ENCODE data around the gene ZNF253. TPM values are rescaled to one million over a fixed set of nuclear protein-coding genes. Genes with fewer than 3 reads are reported as not detected.
"Not testable (repeated sequence)": the region's sequence is repeated elsewhere in the genome, so short reads cannot be mapped to it uniquely, and the experiment has no call there.

Gene ZNF253
- total RNA-seq, 1 experiment from 2014 or later: 13.7 TPM

DNA sequence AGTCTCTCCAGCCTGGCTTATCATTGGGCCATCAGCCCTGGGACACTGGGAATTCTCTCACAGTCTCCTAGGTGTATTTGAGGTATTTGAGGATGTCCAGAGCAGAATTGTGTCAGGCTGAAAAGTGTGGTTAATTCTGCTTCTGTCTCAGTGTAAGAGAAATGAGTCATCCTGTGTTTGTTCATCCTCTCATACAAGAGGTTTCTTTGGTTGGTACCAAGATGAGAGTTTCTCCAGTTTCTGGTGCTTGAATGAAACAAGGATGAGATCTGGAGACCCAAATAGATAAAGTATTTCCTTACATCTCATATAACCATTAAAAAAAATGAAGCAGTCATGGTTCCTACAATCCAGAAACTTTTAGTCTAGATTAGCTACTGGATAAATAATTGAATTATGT, 7.7 kb downstream of the ZNF253 start:
- ChIA-PET CTCF (no interaction called here), POLR2A (ENCODE audit: low non-redundant PET) (no interaction called here)
- BruUV-seq (replicated peaks): no TSS peak
- TF ChIP-seq, protein P1, sequence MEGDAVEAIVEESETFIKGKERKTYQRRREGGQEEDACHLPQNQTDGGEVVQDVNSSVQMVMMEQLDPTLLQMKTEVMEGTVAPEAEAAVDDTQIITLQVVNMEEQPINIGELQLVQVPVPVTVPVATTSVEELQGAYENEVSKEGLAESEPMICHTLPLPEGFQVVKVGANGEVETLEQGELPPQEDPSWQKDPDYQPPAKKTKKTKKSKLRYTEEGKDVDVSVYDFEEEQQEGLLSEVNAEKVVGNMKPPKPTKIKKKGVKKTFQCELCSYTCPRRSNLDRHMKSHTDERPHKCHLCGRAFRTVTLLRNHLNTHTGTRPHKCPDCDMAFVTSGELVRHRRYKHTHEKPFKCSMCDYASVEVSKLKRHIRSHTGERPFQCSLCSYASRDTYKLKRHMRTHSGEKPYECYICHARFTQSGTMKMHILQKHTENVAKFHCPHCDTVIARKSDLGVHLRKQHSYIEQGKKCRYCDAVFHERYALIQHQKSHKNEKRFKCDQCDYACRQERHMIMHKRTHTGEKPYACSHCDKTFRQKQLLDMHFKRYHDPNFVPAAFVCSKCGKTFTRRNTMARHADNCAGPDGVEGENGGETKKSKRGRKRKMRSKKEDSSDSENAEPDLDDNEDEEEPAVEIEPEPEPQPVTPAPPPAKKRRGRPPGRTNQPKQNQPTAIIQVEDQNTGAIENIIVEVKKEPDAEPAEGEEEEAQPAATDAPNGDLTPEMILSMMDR (conservative IDR thresholded peaks at IDR 0.05; ENCODE audit: low read depth, low read length): no peak
- TF ChIP-seq EZH2 (IDR thresholded peaks at IDR 0.05; ENCODE audit: borderline replicate concordance, low read depth, low read length, poor library complexity, severe bottlenecking): no peak
- no peaks in the 10 kb centered on the region for H3K27me3 ChIP-seq (replicated peaks; ENCODE audit: insufficient read depth, low read depth, low read length, poor library complexity)
- H3K4me3 ChIP-seq (ENCODE audit: low read depth, low read length, poor library complexity, severe bottlenecking): no peak overlapping the region
- no peak for DNase-seq (ENCODE audit: low spot score)
- intact Hi-C loops (cut with micrococcal nuclease; ENCODE audit: unreplicated experiment): no loop called here
- H3K36me3 ChIP-seq (ENCODE audit: insufficient read depth, low read length, poor library complexity, severe bottlenecking): peaks cover 4% of the 10 kb centered on the region
- H3K4me1 ChIP-seq (ENCODE audit: insufficient read depth, low read length, poor library complexity, severe bottlenecking): no peaks in the 10 kb centered on the region
- H3K9me3 ChIP-seq (ENCODE audit: low read depth, low read length, poor library complexity, severe bottlenecking): peaks cover 43% of the 10 kb centered on the region
- no peak overlapping the region for H3K27ac ChIP-seq (ENCODE audit: low read depth, low read length, poor library complexity, severe bottlenecking)

DNA sequence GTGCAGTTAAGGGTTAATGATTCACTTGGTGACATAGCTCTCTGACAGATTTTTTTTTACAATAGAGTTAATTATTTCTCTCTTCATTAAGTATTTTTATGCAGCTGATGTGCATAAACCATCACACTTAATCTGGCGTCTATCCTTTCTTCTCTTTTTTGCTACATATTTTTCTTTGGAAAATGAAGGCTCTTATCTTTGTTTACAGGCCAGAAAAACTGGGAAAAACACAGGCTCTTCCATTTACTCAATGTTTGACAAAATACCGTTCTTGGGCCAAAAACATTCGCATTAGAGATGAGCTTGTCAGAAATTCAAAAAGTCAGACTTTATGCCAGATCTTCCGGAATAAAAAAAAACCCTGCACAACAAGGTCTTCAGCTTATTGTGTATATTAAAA, 12.0 kb downstream of the ZNF253 start:
- Histone ChIP-seq H3K36me3 (ENCODE audit: insufficient read depth, low read length, poor library complexity, severe bottlenecking) (peaks cover 21% of the 10 kb centered on the region), H3K9me3 (ENCODE audit: low read depth, low read length, poor library complexity, severe bottlenecking) (peaks cover 26% of the 10 kb centered on the region), H3K27me3 (replicated peaks; ENCODE audit: insufficient read depth, low read depth, low read length, poor library complexity) (no peaks in the 10 kb centered on the region), H3K4me1 (ENCODE audit: insufficient read depth, low read length, poor library complexity, severe bottlenecking) (no peaks in the 10 kb centered on the region), H3K4me3 (ENCODE audit: low read depth, low read length, poor library complexity, severe bottlenecking) (no peak overlapping the region), H3K27ac (ENCODE audit: low read depth, low read length, poor library complexity, severe bottlenecking) (no peak overlapping the region)
- ChIA-PET CTCF (no interaction called here), POLR2A (ENCODE audit: low non-redundant PET) (no interaction called here)
- no peak for DNase-seq (ENCODE audit: low spot score)
- BruUV-seq (replicated peaks): no TSS peak
- intact Hi-C loops (cut with micrococcal nuclease; ENCODE audit: unreplicated experiment): no loop called here
- TF ChIP-seq, protein P1 (conservative IDR thresholded peaks at IDR 0.05; ENCODE audit: low read depth, low read length): no peak
- TF ChIP-seq EZH2 (IDR thresholded peaks at IDR 0.05; ENCODE audit: borderline replicate concordance, low read depth, low read length, poor library complexity, severe bottlenecking): no peak

DNA sequence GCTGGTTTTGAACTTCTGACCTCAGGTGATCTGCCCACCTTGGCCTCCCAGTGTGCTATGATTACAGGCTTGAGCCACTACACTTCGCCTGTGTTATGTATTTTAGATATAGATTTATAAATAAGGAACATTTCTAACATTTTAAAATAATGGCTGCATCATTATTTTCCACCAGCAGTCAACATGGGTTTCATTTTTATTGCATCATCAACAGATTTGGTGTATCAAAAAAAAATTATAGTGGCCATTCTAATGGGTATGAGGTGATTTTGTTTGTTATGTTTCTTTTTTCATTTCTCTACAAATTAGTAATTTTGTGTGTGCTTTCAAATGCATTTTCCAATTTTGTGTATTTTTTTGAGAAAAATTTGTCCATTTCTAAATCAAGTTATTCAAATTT, 18.9 kb downstream of the ZNF253 start:
- H3K27ac ChIP-seq (ENCODE audit: low read depth, low read length, poor library complexity, severe bottlenecking): no peak overlapping the region
- no TSS peak for BruUV-seq (replicated peaks)
- peaks cover 44% of the 10 kb centered on the region for H3K9me3 ChIP-seq (ENCODE audit: low read depth, low read length, poor library complexity, severe bottlenecking)
- intact Hi-C loops (cut with micrococcal nuclease; ENCODE audit: unreplicated experiment): no loop called here
- H3K36me3 ChIP-seq (ENCODE audit: insufficient read depth, low read length, poor library complexity, severe bottlenecking): peaks cover 19% of the 10 kb centered on the region
- TF ChIP-seq, protein P1 (conservative IDR thresholded peaks at IDR 0.05; ENCODE audit: low read depth, low read length): no peak
- no peak for TF ChIP-seq EZH2 (IDR thresholded peaks at IDR 0.05; ENCODE audit: borderline replicate concordance, low read depth, low read length, poor library complexity, severe bottlenecking)
- H3K4me3 ChIP-seq (ENCODE audit: low read depth, low read length, poor library complexity, severe bottlenecking): no peak overlapping the region
- ChIA-PET POLR2A (ENCODE audit: low non-redundant PET) (no interaction called here), CTCF (no interaction called here)
- no peaks in the 10 kb centered on the region for H3K4me1 ChIP-seq (ENCODE audit: insufficient read depth, low read length, poor library complexity, severe bottlenecking)
- DNase-seq (ENCODE audit: low spot score): no peak
- no peaks in the 10 kb centered on the region for H3K27me3 ChIP-seq (replicated peaks; ENCODE audit: insufficient read depth, low read depth, low read length, poor library complexity)

DNA sequence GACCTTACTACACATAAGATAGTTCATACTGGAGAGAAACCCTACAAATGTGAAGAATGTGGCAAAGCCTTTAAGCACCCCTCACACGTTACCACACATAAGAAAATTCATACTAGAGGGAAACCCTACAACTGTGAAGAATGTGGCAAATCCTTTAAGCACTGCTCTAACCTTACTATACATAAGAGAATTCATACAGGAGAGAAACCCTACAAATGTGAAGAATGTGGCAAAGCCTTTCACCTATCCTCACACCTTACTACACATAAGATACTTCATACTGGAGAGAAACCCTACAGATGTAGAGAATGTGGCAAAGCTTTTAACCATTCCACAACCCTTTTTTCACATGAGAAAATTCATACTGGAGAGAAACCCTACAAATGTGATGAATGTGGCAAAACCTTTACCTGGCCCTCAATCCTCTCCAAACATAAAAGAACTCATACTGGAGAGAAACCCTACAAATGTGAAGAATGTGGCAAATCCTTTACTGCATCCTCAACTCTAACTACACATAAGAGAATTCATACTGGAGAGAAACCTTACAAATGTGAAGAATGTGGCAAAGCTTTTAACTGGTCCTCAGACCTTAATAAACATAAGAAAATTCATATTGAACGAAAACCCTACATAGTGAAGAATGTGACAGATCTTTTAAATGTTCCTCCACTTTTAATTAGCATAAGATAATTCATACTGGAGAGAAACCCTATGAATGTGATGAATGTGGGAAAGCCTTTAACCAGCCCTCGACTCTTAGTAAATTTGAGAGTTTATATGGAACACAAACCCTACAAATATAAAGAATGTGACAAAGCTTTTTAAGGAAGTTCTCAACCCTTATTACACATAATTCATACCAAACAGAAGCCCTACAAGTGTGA, 26.6 kb downstream of the ZNF253 start:
- intact Hi-C loops (cut with micrococcal nuclease; ENCODE audit: unreplicated experiment): not testable (repeated sequence)

More for the DNA sequence above, 26.6 kb downstream of the ZNF253 start:
- H3K4me3 ChIP-seq (ENCODE audit: low read depth, low read length, poor library complexity, severe bottlenecking); DNase-seq (ENCODE audit: low spot score); H3K27ac ChIP-seq (ENCODE audit: low read depth, low read length, poor library complexity, severe bottlenecking); H3K27me3 ChIP-seq (replicated peaks; ENCODE audit: insufficient read depth, low read depth, low read length, poor library complexity); POLR2A ChIA-PET (ENCODE audit: low non-redundant PET); CTCF ChIA-PET; H3K4me1 ChIP-seq (ENCODE audit: insufficient read depth, low read length, poor library complexity, severe bottlenecking): not testable (repeated sequence)
- Histone ChIP-seq H3K36me3 (ENCODE audit: insufficient read depth, low read length, poor library complexity, severe bottlenecking) (peaks cover 16% of the 10 kb centered on the region), H3K9me3 (ENCODE audit: low read depth, low read length, poor library complexity, severe bottlenecking) (peaks cover 77% of the 10 kb centered on the region)
- BruUV-seq (replicated peaks): TSS peak; percentile 16

Data from A673 (cell line).